T1000 (cell line): ENCODE measurements around the gene ENOX1.

ENCODE experiments used
- DNase-seq: peaks from one replicate; lab custom pipeline; 2025; ENCODE audit warnings: mixed read lengths; lab: John Stamatoyannopoulos, UW

The ENOX1 gene

DNA sequence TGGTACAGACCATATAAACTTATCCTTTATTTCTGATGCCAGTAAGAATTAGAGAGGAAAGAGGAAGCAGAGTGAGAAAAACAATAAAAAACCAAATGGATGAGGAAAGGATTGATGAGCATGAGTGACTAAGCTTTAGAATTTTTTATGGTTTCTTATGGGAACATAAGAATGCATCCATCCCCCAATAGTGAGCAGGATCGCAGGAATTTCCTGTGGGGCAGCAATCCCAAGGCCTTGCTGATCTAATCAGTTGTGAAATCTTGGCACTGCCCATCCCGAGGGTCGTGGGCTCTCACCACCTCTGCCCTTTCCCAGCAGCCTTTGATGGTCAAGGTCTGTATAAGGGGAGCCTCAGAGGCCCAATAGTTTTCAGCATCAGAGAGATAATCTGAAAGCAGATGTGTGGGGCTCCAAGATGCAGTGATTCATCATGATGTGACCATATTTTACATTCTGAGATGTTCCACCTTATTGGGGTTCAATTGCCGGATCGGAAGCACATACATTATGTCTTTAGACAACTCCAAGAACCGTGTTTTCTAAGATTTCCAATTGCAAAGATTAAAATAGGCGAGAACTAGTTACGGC, 541.3 kb downstream of the ENOX1 start:
- DNase-seq: no peak

DNA sequence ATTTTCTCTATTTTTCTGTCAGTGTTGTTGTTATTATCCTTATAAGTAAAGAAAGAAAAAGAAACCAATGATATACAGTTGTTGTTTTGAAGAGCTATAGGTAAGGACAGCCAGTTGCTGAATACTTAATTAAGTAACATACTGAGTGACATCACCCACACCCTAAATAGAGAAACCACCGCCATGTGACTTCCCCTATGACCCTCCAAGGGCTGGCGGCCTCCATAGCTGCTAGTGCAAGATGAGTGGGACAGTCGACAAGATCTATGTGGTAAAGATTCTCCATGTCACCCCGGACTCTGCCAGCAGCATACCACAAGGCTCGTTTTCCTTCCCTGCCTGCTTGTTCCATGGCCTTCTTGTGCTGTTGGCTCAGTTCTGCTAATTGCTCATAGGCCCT, 542.3 kb downstream of the ENOX1 start:
- no peak for DNase-seq

DNA sequence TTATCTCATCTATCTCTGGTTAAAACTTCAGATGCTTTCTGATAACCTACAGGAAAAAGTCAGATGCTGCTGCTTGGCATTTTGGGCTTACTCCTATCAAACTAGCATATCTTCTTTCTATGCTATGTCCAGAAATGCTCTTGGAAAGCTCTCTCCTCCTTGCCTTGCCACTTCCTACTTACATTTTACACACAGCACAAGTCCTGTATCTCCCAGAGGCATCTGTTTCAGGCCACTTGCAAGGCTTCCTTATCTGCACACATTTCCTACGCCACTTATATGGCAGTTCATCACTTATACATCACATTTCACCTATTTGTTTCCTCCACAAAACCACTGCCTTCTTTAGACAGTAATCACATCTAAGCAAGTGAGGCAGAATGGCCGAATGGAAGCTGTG, 543.1 kb downstream of the ENOX1 start:
- no peak for DNase-seq

DNA sequence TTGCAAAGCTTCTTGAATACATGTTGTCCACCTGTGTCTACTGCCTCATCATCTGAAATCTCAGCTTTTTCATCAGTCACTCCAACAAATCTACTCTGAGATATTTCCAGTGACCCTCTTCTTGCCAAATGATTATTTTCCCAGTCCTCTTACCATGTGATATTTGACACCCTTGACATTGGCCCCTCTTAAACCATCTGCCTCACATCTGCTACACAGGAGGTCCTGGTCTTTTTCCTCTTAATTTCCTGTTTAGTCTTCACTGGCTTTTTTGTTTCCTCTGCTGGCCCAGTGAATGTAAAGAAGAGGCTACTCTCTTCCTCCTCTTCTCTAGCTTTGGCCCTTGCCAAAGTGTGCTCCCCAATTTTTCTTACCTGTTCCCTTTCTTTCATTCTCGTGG, 544.7 kb downstream of the ENOX1 start:
- no peak for DNase-seq

DNA sequence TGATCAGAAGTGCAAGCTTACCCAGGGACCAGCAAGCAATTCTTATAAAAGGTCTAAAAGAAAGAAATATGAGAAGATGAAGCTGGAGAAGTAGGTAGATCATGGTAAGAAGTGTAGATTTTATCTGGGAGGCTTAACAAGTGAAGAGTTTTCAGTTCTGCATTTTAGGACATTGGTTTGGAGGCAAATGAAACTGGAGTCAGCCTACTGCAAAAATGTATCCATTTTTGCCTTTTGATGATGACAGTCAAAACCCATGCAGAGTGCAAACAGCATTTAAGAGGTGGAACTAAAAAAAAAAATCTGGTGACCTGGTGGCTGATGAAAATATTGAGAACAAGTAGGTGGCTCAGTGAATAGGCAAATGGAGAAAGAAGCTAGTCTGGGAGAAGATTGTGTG, 546.5 kb downstream of the ENOX1 start:
- DNase-seq: no peak

DNA sequence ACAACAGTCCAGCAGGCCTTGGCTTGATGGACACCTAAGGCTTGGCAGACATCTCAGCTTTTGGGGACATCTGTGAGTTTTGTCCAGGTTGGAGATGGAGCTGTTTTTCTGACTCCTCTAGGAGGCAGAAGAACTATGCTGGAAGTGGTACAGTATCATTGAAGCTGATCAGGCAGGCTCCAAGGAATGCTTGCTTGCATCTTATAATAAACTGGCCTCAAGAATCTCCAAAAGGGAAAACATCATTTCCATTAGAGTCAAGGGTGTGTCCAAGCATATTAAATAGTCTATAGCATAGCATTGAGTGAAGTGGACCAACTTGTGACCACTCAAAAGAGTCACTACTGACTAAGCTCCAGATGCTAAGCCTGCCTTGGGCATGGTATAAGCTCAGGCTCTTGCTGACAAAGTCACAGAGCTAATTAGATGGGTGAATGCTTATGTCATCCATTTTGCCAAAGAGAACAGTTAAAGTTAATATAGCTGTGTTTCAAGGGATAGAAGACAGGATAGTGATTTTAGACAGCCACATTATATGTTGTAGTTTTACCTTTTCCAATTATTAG, 547.4 kb downstream of the ENOX1 start:
- no peak for DNase-seq

DNA sequence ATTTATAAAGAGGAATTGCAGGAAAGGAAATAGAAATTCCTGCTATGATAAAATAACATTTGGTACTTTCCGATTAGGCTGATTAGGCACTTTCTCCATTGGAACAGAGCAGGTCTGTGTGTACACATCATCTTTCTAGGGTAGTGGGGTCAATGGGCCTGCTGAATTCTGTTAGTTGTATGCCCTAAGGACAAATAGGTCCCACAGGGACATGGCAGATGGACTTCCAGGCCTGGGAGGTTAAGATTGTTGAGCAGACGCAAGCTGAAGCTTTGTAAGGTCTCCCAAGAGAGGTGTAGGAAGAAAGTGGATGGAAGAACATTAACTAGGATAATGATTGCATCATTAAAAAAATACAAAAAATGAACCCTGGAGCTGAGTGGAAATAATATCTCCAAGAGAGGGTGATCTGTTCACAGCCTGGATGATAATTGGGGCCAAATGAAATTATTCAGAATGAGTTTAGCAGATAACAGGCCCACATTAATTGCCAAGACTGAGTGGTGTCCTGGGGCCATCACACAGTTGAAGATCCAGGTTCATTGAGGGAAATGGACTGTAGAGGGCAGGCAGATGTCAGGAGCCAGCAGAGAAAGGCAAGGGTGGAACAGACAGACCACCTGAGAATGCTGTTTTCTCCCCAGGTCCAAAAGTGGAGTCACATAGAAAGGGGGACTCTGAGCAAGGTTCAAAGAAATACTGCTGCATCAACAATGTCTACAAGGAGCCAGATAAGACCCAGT, 548.3 kb downstream of the ENOX1 start:
- no peak for DNase-seq

DNA sequence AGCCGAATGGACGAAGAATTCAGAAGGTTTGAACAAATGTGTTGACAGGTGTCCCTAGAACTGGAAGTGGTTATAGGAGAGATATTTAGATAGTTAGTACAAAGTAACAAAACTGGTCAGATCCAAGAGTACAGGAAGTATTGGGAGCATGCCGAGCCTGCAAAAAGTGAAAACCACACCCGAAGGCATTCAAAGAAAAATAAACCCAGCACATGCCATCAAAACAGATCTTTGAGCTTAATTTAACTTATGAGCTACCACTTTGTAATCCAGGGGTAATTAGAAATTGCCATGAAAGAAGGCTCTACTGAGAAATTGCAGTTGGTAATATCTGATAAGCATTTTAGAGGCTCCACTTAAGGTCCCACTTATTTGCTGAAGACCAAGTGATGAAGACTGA, 549.2 kb downstream of the ENOX1 start:
- DNase-seq: no peak

DNA sequence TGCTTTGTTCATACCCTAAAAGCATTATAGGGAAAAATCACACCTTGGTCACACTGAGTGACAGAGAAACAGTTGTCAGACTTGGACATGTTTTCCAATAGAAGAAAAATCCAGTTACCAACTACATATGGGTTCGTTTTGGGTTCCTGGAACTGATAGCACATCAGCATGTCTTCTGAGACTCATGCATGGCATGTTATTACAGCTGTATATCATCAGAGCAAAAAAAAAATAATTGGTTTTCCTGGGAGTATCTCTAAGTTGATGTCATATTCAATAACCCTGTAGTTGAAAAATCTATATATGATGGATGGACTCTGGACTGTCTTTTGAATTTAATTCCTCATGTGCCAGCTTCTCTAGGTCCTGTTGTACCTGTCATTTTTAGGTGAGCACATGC, 551.7 kb downstream of the ENOX1 start:
- DNase-seq: no peak

DNA sequence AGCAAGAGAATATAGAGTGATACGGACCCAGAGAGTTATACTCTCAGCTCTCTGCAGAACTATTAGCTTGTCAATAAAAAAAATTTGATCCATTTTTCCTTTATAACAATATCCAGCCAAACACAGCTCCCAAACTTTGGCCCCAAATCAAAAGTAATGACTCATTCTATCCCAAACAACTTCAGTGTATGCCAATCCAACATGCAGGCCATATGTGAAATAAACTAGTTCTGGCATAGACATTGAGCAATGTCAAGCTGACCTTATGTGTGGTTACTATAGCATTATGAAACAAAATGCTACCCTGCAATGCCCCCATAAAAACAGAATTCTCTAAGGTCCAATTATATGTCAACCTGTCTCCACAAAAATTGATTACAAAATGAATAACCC, 553.9 kb downstream of the ENOX1 start:
- no peak for DNase-seq

DNA sequence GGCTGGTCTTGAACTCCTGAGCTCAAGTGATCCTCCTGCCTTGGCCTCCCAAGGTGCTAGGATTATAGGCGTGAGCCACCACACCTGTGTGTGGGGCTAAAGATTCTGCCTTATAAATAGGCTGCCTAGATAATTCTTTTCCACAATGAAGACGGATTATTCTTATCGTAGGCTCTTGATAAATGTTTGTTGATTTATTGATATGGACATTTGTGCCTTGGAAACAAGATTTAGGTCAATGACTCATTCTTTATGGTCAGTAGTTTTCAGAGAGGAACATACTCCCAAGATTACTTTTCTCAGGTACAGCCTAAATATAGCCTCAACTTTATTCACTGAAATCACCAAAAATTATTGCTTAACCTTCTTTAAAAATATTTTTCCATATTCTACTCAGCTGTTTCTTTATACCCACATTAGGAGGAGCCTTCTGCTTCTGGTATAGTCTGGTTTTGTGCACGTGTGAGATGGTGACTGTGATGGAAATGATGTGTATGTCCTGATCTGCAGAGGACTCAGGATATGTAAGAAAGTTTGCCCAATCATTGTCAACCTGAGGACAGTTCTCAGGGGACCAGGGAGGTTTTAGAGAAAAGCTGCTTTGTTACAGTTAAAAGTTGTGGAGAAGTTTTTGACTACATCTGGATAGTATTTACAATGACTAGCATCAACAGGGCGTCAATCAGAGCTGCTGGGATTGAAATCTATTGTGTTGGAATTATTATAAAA, 554.5 kb downstream of the ENOX1 start:
- no peak for DNase-seq

DNA sequence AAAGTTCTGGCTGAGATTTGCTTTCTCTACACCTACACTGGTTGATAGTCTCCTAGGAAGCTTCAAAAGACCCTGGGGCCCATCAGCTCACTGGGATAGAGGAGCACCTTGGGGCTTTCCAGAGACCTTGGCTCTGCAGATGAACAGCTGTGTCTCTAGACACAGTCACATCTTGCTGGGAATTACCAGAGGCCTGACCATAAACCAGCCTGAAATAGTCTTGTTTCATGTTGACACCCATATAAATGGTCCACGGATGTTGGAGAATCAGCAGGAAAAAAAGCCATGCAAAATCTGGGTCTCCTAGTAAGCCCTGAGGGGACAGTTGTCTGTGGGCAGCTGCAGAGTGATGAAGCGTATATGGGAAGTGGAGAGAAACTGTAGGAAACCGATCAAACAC, 555.8 kb downstream of the ENOX1 start:
- DNase-seq: no peak

DNA sequence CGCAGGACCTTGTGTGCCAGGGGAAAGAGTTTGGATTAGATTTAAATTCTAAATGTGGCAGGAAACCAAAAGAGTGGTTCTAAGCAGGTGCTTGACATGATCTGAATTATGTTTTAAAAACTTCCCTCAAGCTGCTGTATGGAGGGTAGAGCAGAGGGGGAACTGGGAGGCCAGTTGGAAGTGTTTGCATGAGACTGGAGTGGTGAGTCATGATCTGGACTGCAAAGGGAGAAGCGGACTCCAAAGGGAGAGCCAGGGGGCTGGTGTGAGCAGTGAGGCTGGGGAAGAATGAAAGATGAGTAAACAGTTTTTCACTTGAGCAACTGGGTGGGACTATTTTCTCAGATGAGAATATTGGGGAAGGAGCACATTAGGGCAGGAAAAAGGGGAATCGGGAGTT, 557.3 kb downstream of the ENOX1 start:
- no peak for DNase-seq

DNA sequence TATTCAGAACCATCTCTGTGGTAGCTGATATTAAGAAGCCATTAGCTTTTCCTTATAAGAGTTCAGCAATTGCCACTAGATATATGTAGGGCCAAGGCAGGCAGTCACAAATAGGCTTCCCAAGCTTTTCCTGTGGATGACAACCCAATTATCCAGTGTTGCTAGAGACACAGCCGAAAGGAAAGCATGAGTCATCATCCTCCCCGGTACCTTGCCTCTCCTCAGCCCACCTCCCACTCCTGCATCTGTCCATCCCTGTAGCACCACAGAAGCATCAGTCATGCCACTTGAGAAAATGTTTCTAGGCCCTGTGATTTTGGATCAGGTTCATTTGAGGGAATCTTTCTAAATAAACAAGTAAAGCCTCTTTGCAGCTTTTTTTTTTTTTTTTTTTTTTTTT, 559.1 kb downstream of the ENOX1 start:
- DNase-seq: no peak

DNA sequence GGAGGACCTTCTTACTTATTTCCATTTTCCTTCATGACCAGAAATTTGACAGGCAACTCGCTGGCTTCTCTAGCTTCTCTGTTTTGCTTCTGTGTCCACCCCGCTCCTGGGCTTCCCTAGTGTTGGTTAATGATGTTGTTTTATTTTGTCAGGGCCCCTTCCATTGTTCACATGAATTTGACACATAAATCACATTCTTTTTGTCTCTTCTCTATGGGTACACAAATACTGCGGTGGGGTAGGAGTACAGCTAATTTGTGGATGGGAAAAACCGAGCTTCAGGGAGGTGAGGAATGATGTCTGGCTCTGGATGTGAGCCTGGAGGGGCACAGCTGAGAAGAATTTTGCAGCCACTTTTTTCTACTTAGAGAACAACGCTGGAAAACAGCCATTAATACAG, 563.6 kb downstream of the ENOX1 start:
- DNase-seq: no peak

DNA sequence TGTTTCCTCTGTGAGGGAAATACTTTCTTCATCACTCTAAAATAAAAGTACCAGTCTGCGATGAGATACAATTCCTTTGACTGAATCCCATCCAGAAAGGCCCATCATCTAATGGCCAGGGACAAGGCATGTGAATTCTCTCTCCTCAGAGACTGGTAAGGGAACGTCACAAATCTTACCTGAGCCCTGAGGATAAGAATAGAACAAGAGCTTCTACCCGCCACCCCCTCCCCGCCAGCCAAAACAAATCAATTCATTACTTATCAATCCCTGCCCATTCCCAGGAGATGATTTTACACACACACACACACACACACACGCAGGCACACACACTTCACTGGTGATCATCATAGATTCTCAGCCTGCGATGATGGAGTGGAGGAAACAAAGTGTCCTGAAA, 564.7 kb downstream of the ENOX1 start:
- DNase-seq: no peak

DNA sequence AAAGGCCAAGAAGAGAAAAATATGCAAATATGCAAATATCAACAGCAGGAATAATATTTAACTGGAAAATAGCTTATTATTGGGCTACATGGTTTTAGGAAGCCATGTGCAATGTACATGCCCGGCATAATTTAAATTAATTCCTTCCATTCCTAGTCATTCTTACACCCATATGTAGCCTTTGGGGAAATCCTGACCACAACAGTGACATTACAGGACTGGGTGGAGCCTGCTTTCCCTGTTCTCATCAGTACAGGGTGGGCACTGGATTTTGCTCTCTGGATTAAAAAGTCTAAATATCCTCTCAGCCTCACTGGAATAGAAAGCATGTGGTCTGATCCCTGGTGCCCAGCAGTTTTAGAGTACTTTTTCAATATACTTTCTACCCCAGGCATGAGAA, 565.2 kb downstream of the ENOX1 start:
- DNase-seq: no peak

DNA sequence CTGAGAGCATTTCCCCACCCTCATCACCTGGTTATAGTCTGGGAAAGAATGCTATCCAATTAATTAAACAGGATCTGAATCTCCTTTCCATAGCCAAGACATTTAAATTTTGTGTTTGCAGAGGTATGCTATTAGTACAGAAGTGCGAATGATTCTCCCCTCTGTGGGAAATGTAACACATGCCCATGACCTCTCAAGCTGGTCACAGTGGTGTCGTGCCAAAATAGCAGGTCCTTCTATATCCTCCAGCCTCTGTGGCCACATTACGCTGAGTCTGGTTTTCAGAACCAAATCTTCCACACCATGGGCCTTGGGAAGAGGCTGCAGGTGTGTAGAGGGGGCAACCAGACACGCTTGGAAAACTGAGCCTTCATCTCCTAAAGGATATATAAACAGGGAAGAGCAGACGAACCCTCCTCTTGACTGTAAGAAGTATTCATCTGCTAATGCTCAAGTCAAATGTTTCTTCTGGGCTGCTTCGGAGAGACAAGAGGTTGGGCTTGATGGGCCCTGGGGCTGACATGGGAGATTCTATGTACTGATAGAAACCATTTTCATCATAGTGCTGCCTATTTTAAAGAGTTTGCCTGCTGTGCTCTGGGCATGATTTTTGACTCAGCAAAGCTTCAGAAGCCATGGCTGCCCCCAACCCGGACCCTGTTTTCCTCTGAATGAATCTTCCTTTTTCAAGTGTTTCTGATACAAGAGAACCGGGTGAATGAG, 565.7 kb downstream of the ENOX1 start:
- DNase-seq: no peak

DNA sequence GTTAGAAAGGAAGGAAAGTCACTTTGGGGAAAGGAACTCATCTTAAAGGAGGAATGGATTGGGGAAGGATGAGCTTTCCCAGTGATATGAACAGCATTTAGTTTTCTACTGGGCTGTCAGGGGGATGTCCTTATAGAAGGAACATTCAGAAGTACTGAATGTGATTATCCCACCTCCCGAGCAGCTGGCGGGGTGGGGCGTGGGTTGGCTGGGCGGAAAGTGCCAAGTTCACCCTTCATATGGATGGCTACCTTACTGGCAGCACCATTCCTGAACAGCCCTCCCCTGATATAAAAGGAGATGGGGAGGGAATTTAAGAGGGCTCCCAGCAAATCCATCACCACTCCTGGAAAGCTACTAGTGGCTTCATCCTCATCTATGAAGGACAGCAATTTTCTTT, 572.6 kb downstream of the ENOX1 start:
- no peak for DNase-seq

DNA sequence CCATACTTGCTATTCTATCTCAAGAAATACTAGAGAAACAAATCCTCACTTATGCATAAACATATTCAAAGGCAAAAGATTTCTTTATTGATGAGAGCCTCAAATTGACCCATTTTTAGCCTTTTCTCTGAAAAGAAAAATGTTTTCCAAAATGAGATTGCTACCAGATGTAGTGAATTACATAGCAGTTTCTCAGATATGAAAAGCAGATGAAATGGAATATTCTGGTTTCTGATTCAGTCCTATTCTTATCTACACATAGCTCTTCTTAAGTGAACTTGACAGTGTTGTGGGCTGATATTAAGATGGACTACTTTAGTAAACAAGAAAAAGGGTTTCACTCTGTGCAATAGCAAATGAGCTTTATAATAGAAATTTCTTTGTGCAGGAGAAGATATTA, 579.9 kb downstream of the ENOX1 start:
- DNase-seq: no peak

DNA sequence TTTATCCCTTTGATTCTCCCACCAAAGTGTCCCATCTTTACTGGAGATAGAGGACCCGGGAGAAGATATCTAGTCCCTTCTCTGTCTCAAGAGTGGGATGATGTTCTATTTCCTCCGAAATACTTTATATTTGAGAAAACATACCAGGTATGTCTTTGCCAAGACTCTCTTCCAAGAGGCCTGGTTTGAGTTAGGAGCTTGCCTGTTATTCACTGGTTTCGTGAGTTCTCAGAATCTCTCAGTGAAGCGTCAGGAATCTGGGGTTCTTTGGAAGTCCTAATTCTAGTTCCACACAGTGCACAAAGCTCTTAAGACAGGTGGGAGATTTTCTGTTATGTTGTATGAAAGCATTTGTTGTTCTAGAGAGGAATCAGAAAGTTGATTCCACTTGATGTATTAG, 581.4 kb downstream of the ENOX1 start:
- no peak for DNase-seq

DNA sequence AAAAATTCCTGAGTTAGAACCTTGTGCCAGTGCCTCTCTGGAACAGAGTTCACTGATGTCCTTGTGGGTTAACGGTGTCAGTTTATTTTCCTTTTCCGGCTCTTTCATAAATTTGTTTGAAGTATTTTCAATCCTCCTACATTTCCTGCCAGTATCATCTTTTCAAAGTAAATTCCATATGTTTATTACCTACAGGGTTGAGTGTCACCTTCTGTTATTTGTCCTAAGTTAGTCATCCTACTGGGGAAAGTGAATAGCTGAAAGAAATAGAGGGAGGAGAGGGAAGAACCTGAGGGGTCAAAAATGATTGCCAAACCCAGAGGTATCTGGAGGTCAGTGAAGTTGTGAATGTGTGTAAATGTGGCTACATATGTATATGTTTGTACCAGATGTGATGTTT, 582.2 kb downstream of the ENOX1 start:
- no peak for DNase-seq

DNA sequence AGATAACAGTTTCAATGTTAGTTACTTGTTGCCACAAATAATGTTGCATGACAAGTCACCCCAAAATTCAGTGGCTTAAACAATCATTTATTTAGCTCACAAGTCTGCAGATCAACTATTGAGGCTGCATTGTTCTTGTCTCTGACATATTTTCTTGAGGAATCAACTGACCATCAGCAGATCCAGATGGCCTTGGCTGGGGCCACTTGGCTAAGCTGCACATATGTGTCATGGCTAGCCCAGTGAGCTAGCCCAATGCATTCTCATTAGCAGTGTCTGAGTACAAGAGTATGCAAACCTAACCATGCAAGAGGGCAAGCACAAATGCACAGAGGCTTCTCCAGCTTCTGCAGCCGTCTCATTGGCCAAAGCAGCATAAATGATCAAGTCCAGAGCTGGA, 583.0 kb downstream of the ENOX1 start:
- DNase-seq: no peak
